NCI-H774 (cell line): Measurements from ENCODE around the gene MCF2L.
"Not testable (repeated sequence)": the region's sequence is repeated elsewhere in the genome, so short reads cannot be mapped to it uniquely, and the experiment has no call there.

Experiments
- DNase-seq: peaks from one replicate; lab custom pipeline; 2025; lab: John Stamatoyannopoulos, UW

Gene MCF2L

DNA sequence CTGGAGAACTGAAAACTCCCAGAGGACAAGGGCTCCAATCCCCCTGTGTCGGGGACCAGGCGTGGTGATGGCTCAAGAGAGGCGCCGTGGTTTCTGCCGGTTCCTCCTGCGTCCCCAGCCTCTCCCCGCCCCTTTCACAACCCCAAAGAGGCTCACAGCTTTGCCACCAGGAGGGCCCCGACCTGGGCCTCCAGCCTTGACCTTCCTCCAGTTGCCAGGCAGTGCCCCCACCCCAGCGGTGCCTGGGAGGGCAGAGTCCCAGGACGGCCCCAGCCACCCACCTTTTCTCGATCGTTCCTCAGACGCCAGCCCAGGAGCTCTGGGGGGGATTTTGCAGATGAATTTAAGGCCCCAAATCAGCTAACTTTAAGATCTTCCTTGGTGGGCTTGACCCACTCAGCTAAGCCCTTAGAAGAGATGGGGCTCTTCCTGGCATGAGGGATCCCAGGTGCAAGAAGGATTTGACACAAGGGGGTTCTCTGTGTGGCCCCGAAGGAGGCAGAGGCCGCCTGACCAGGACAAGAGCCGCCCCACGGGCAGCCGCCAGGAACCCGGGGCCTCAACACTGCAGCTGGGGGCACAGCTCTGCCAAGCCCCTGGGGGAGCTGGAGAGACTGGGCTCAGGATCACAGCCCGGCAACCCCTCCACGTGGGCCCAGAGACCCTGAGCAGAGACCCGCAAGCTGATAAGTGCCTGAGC lies 47.0 kb downstream of the MCF2L start:
- no peak for DNase-seq

DNA sequence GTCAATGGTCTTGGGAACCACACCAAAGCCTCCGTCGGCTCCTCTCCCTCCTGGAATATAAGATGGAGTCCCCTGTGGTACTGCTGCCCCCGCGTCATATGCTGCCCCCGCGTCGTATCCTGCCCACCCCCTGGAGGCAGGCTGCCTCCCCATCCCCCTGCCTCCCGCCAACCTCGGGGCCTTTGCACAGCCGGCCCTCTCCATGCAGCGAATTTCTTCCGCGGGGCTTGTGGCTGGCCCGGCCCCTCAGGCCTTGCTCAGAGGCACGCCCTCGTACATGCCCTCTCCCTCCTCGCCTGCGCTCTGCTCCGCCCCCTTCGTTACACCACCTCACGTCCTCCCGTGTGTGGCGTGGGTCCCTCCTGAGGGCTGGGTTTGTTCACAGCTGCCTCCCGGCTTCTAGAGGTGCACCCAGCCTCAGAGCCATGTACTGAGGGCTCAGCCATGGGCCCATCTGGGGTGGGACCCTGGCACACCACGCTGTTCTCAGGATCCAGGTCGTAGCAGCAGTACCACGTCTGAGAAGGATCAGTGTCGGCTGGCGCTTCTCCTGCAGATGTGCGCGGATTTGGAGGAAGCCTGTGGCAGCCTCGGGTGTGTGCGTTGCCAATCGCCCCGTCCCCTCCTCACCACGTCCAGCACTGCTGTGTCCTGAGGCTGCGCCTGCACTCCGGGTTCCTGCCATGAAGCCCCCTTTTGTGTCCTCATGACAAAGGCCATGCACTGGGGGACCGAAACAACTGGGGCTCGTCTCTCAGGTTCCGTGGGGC lies 47.7 kb downstream of the MCF2L start:
- no peak for DNase-seq

DNA sequence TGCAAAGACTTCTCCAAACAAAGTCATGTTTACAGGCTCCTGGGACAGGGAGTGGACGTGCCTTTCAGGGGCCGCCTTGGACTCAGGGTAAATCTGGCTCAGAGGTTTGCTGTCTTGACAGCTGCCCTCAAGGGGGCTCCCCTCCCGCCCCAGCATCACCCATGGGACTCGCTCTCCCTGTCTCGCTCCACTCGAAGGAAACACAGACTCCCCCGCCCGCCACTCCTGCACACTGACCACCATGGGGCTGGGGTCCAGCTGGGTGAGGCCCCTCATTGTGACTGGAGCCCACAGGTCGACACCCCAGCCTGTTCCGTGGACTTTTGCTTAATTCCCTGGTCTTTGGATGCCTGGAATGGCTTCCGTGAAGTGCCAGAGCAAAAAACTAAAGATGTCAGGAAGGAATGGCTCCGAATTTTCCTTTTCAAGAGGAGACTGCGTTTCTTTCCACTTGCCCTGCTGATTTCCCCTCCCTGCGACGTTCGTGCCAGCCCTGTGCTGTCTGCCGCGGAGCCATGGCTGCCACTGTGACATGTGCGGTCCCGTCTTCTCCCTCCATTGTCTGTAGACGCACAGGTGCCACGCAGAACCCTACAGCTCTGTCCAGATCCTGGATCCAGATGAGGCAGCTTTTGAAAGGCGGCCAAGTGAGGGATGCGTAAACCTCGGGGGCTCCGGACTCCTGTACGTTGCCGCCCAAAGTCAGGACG lies 48.6 kb downstream of the MCF2L start:
- no peak for DNase-seq

DNA sequence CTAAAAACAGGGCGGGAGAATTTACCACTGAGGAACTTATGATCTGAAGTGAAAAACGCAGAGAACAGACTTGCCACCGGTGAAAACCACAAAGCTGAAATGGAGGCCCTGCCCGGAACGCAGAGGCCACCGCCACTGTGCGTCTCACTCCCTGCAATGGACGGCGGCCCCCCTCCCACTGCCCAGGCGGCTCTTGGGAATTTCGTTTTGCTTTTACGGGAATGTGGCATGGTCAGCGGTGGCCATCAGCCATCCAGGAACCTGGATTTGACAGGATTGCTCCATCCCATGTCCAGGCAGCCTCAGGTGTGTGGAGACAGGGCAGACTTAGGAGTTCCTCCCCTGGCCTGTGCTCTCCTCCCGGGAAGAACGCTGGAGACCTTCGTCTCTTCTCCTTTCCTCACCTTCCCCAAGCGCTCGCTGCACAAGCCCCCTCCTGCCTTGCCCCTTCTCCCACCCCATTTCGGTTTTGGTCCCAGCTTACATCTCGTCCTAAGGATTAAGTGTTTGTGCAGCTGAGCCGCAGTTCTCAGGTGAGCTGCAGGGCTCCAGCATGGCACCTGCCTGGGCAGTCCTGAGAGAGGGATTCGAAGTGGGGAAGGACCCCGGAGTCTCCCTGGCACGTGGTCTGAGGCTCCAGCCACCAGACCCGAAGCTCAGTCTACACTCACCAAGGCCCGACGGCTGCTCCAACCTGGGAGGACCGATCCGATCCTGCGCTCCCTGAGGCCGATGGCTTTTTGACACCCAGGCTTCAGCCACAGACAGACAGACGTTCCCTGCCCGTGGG lies 49.9 kb downstream of the MCF2L start:
- no peak for DNase-seq

DNA sequence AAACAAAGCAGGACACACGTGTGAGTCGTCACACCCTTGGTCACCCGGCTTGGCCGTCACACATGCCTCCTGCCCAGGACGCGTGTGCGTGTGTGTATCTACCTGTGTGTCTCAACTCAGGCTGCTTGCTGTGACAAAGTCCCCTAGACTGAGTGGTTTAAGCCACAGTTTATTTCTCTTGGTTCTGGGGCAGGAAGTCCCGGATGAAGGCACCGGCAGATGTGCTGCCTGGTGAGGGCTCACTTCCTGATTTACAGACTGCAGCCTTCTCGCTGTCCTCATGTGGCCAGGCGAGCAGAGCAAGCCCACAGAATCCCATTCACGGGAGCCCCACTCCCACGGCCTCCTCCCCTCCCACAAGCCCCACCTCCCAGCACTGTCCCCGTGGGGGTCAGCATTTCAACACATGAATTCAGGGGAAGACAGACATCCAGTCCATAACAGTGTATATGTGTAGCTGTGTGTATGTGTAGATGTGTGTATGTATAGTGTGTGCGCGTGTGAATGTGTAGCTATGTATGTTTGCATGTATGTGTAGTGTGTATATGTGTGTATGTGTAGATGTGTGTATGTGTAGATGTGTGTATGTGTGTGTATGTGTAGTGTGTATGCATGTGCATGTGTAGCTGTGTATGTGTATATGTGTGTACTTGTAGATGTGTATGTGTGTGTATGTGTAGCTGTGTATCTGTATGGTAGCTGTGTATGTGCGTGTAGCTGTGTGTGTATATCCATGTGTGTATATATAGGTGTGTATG lies 51.5 kb downstream of the MCF2L start:
- DNase-seq: no peak

DNA sequence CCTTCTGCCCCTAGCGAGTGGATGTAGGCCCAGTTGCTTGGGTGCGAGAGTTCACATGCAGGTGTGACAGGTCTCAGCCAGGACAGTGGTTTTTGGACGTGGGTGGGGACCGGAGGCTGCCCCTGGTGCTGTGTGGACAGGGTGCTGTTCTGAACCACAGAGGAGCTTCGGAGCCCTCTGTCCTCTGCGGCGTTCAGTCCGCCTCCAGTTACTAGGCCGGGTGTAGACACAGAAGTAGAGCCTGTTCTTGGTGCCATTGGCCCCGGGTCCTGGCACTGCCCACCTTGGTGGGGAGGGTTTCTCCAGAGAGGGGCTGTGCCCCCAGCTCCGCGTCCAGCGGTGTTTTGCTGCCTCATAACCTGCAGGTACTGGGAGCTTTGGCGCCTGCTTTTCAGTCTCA lies 52.4 kb downstream of the MCF2L start:
- no peak for DNase-seq

DNA sequence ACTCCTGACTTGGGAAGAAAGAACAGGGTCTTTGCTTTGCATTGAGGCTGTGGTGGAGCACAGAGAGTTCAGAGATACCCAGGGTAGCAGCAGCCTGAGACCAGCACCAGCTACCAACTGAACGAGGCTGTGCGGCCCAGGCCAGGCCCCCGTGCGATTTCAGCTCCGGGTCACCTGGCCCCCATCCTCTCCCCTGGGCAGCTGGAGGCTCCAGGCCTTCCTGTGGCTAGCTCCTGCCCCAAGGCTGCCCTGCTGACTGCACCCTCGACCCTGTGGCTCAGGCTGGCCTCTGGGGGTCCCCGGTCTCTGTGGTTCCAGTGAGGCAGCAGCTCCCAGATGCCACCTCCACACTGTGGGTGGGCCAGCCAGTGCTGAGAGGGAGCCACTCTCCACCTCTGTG lies 52.8 kb downstream of the MCF2L start:
- DNase-seq: no peak

DNA sequence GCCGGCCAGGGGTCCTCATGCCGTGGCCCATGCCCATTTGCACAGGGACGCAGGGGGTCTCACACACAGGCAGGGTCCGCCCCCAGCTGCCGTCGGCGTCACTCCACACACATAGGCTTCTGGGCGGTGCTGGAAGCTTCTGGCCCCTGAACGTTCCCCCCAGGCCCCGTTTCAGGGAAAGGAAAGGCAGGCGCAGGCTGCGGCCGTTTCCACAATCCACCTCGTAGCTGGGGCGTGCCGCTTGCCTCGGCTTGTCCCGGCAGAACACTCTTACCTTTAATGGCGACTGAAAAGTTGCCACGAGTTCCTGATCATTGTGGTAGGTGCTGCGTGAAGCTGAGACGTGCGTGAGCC lies 53.4 kb downstream of the MCF2L start:
- DNase-seq: no peak

DNA sequence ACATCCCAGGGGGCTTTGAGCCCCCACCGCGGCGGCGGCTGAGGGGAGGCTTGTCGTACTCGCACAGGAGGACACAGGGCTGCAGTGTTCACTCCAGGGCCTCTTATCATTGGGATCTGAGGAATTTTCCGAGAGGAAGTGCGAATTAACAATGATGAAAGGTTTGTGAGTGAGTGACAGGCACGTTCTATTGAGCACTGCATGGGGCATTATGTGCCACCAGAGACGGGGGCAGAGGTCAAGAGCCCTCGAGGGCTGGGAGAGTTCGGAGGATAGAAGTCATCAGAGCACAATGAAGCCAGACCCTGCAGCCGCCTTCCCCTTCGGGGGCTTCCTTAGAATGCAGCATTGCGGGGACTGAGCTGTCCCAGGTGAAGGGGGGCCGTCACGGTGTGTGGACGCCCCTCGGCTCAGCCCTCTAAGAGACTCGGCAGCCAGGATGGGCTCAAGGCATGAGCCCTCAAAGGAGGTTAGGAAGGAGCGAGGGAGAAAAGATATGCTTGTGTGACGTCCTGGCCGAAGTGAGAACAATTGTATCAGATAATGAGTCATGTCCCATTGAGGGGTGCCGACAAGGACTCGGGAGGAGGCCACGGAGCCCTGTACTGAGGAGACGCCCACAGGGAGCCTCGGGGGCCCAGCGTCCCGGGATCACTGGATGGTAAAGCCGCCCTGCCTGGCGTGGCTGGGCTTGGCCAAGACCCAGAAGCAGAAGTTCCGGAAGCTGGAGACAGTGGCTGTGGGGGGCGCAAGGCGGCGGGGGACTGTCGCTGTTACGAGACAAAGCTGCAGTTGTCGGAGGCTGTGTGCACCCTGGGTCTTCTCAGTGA lies 53.9 kb downstream of the MCF2L start:
- no peak for DNase-seq

DNA sequence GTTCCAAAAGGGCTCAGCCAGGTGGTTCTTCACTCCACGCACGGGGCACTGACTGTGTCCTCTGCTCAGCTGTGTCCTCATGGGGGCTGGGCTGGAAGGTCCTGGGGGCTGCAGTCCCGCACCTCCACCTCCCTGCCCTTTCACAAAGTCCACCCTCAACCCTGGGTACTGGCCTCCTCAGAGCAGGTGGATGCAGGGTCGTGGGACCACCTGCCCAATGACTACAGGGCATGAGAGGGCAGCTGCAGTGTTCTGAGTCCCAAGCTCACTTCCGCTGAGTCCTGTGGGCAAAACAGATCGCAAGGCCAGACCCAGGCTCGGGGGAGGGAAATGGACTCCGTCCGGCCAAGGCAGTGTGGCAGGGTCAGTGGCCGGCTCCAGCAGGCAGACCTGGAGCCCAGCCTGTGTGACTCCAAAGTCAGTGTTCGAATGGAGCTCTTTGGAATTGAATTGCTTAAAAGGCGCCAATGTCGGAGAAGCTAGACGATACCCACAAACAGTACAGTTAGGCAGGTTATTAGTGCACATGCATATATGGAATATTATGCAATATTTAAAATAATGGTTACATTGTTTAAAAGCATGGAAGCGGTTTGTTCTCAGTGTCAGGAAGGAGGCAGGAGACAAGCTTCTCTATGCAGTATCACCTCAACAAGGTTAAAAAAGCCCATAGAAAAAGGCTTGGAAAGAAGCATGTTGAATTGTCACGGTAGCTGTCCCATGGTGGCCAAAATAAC lies 54.8 kb downstream of the MCF2L start:
- DNase-seq: no peak

DNA sequence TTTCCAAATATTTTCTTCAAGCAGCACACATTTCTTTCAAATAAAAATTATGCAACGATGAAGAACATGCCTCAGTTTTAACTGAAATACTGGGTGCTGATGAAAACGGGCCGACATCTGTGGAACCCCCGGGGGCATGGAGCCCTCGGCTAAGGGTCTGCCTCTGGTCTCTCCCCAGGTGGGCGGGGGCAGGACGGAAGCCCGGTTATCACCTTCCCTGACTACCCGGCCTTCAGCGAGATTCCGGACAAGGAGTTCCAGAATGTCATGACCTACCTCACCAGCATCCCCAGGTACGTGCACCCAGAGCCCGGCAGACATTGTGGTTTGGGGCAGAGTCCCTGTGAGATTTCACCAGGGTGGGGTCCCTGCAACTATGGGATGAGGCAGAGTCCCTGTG lies 55.5 kb downstream of the MCF2L start:
- no peak for DNase-seq

DNA sequence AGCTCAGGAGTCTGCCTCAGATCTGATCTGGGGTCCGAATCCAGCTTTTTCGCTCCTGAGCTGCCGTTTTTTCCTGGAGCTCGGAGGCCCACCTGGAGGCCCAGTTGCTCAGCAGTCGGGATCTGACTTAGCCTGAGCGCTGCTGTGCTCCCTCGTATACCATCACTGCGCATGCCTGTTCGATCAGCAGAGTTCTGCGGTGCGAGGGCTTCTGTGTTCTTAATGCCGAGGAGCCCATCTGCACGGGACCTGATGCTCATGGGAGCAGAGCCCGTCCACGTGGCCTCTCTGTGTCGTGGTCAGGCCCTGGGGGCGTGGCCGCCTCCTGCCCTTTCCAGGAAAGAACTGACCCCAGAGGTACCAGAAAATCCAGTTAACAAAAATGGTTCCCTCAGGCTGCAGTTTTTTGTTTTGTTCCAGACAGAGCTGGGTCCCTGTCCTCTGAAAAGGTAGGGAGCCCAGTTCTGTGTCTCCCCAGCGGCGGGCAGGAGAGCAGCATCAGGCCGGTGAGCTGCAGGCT lies 57.4 kb downstream of the MCF2L start:
- no peak for DNase-seq

DNA sequence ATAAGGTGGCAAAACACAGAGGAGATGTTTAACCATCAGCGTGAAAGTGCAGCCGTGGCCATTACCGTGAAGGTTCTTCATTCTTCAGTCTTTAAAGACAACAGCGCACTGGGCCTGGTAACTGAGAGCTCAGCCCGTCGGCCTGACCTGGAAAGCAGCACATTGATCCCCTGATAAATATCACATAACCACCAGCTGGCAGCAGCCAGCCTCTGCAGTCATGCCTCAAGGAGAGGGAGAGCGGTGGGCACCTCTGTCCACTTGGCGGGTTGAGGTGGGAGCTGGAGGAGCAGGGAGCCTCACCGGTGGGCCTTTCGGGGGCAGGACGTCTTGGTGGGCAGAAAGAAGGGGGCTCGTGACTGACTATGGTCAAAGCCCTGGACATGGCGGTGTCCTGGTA lies 58.1 kb downstream of the MCF2L start:
- DNase-seq: no peak

DNA sequence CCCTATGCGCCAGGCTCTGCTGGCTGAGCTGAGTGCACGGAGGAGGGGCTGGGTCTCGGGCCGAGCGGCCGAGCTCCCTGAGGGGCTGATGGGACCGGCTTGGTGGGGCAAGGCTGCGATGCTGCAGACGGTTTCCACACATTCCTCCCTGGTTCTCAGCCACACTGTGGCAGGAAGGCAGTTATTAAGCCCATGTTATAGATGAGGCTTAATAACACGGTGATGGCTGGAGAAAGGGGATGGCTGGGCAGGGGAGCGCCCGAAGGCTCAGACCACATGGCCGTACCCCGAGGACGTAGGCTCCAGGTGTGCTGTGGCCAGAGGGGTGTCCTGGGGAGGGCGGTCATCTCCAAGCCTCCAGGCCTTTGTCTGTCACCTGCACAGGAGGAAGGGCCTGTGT lies 58.6 kb downstream of the MCF2L start:
- DNase-seq: no peak

DNA sequence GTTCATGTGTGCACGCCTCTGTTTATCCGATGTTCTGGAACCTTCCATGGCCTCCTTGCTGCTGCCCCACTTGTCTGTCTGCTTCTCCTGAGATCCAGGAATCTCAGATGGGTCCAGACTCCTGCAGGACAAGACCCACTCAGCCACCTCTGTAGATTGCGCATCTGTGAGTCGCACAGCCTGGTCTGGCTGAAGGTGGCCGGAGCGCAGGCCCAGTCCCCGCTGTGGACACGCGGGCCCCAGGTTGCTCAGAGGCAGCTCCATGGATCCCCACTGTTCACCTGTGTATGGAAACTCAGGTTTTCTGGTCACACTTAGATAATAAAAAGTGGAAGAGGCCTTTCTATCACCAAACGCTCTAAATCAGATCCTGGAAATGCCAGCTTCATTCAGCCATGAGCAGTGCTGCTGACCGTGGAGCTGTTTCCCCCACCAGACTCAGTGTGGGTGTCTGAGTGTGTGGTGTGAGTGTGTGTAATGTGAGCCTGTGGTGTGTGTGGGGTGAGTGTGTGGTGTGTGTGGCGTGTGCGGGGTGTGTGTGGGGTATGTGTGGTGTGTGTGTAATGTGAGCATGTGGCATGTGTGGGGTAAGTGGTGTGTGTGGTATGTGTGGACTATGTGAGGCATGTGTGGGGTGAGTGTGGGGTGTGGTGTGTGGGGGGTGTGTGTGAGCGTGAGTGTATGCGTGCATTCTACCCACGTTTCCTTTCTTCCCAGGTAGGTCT lies 59.5 kb downstream of the MCF2L start:
- DNase-seq: no peak

DNA sequence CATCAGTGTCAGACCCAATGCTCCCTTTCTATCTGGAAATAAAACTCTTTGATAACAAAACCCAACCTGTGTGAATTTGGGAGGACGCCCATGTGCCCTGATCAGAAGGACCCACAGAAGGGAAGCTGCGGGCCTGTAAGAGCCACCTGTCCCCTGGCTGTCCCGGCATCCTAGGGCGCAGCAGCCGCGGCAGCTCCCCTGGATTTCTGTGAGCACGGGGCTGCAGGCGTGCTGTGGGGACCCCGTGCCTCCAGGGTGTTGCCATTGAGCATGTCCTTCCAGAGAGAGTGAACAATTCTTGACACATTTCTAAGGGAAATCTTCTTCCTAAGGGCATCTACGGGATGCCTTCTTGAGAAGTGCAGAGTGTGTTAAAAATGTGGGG lies 60.0 kb downstream of the MCF2L start:
- DNase-seq: no peak

DNA sequence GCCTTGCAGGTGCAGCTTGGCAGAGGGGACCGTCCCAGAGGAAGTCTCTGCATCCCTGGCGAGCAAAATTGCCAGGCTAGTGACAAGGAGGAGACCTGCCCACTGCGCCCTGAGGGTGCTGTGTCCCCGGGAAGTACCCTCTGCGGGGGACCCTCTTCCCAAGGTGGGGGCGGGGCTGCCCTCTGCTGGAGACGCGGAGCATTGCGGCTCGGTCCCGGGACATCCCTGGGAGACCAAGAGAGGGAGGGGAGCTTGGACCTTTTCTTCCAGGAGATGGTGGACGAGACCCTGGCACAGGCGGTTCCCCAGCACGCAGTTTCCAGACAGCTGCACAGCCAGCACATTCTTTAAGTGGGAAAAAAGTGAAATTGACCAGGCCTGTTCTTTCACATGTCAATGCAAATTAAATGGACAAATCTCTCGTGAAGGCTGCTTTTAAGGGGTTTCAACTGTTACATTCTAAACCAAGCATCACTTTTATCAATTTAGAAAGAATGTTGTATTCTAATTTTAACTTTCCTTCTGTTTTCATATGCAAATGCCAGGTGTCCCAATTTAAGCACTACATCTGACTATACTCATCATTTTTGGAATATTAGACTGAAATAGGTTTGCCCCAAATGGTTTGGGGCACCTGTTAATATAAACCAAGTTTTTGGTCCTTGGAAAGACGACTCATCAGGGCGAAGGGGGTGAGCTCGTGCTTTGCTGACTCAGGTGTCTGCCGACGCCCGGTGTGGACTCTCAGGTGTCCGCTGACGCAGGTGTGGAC lies 60.7 kb downstream of the MCF2L start:
- peak; percentile 53 for DNase-seq

DNA sequence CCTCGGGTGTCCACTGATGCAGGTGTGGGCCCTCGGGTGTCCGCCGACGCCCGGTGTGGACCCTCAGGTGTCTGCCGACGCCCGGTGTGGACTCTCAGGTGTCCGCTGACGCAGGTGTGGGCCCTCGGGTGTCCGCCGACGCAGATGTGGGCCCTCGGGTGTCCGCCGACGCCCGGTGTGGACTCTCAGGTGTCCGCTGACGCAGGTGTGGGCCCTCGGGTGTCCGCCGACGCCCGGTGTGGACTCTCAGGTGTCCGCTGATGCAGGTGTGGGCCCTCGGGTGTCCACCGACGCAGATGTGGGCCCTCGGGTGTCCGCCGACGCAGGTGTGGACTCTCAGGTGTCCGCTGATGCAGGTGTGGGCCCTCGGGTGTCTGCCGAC lies 61.2 kb downstream of the MCF2L start:
- DNase-seq: not testable (repeated sequence)
